Effector memory CD4-positive, alpha-beta T cell (primary cell): Measurements from ENCODE around the gene HES6.
"Not testable (repeated sequence)": the region's sequence is repeated elsewhere in the genome, so short reads cannot be mapped to it uniquely, and the experiment has no call there.

Experiments
- DNase-seq, 3 donors: peaks; one replicate each; pipeline ENCODE4 v3.0.0-alpha.2; 2020
- H3K27ac ChIP-seq: 2 replicates; pipeline ENCODE4 v1.7.0; 2013; ENCODE audit warnings: mild to moderate bottlenecking, low read length, moderate library complexity; ENCODE audit not compliant: insufficient read depth, poor library complexity, severe bottlenecking
- H3K27me3 ChIP-seq: replicated peaks from 2 replicates; pipeline ENCODE4 v1.7.0; 2013; ENCODE audit warnings: mild to moderate bottlenecking, low read length; ENCODE audit not compliant: insufficient read depth, control insufficient read depth, poor library complexity, severe bottlenecking
- H3K36me3 ChIP-seq: 2 replicates; pipeline ENCODE4 v1.7.0; 2013; ENCODE audit warnings: mild to moderate bottlenecking, low read length, moderate library complexity; ENCODE audit not compliant: control insufficient read depth, insufficient read depth
- H3K4me1 ChIP-seq: 2 replicates; pipeline ENCODE4 v1.7.0; 2013; ENCODE audit warnings: low read length, mild to moderate bottlenecking; ENCODE audit not compliant: control insufficient read depth, insufficient read depth, poor library complexity, severe bottlenecking
- H3K4me3 ChIP-seq: 2 replicates; pipeline ENCODE4 v1.7.0; 2013; ENCODE audit warnings: low read length, low read depth, mild to moderate bottlenecking; ENCODE audit not compliant: insufficient read depth, poor library complexity, severe bottlenecking
- H3K9me3 ChIP-seq: 2 replicates; pipeline ENCODE4 v1.7.0; 2013; ENCODE audit warnings: mild to moderate bottlenecking, low read length, moderate library complexity; ENCODE audit not compliant: control insufficient read depth

The HES6 gene

DNA sequence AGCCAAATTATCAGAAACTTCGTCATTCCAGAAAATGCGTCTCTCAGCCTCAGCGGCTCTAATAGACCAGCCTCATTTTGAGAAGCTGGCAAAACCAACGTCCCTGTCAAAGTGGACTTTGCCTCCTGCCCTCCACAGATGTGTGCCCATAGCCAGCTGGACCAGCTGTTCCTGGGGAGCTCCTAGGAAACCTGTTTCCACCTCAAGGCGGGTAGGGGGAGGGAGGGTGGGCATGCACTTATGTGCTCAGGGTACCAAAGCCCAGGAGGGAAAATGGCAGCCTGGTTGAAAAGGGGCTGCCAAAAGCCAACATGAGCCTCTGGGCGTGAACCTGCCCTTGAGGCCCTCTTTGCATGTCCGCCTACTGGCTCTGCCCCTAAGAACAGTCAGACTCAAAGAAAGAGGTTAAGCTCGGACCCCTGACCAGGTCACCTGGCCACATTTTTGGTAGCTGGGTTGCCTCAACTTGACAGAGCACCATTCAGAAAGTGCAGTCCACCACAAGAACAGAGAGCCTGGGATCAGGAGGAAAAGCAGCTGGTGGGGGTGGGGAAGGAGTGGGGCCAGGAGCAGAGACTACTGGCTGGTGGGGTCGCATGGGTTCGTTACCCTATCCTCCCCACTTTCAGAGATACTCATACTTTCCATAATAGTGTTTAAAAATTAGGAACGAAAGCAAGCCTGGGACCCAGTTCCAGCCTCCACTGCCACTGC, 45.1 kb upstream of the HES6 start:
- Histone ChIP-seq H3K4me1 (peaks cover 19% of the 10 kb centered on the region), H3K27ac (no peak overlapping the region), H3K9me3 (no peaks in the 10 kb centered on the region), H3K27me3 (no peaks in the 10 kb centered on the region), H3K36me3 (no peaks in the 10 kb centered on the region), H3K4me3 (no peak overlapping the region)
- DNase-seq = no peak

DNA sequence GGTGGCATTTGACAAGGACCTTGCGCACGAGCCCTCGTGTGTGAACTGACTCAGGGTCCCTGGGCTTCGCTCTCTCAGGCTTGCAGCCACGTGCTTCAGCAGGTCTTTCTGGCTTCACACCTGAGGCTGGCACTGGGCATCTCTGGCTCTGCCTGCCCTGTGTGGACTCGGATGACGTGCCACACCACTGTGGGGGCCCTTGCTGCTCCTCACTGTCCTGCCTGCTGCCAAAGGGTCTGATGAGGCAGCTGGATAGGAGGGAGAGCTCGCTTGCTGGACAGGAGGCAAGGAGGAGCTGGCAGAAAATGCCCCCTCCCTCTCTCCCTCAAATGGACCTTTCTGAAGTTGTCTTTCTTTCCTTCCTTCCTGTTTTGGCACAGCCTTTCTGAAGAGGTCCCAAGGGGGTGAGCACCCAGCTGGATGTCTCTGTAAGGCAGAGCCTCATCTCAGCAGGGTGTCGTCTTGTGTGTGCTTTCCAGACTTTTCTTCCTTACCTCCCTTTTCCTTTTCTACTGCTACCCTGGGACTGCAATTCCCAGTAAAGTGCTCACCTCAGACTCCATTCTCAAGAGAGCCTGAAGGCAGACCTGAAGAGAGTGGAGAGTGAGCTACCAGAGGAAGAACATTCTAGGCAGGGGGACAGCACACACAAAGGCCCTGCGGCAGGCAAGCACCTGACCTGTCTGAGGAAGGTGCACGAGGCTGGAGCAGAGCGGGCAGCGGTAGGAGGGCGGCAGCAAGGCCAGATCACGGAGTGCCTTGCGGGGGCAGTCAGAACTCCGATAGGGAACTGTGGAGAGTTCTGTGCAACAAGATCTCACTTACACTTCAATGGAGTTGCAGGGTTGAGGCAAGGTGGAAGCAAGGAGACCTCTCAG, 43.3 kb upstream of the HES6 start:
- no peak overlapping the region for H3K4me3 ChIP-seq
- H3K27me3 ChIP-seq = no peaks in the 10 kb centered on the region
- no peak for DNase-seq
- no peak overlapping the region for H3K27ac ChIP-seq
- peaks cover 10% of the 10 kb centered on the region for H3K4me1 ChIP-seq
- H3K36me3 ChIP-seq = no peaks in the 10 kb centered on the region
- no peaks in the 10 kb centered on the region for H3K9me3 ChIP-seq

DNA sequence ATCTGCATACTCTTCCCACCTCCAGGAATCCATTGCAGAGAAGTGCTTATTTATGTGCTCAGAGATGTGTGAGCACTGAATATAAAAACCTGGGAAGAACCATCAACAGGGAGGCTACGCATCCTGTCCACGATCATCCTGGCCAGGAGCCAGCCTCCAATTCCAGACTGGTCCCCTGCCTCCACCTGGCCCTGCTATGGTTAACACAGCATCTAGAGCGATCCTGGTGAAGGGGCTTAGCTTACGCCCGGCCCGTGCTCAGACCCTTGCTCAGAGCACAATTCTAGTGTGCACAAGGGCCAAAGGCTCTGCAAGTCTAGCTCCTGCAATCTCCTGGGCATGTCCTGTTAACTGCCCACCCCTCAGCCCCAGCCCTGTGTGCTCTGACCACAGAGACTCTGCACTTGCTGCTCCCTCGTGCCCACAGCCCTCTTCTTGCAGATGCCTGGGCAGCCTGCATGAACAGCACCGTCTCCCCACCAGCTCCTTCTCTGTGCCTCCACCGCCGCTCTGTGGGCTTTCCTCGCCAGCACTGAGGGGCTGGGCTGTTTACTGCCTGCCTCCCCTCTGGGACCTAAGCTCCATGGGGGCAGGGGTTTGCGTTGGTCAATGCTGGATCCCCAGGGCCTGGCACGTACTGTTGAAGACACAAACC, 42.1 kb upstream of the HES6 start:
- Histone ChIP-seq H3K4me3 (no peak overlapping the region), H3K9me3 (no peaks in the 10 kb centered on the region), H3K36me3 (peaks cover 7% of the 10 kb centered on the region), H3K27ac (no peak overlapping the region), H3K4me1 (no peaks in the 10 kb centered on the region), H3K27me3 (no peaks in the 10 kb centered on the region)
- no peak for DNase-seq

DNA sequence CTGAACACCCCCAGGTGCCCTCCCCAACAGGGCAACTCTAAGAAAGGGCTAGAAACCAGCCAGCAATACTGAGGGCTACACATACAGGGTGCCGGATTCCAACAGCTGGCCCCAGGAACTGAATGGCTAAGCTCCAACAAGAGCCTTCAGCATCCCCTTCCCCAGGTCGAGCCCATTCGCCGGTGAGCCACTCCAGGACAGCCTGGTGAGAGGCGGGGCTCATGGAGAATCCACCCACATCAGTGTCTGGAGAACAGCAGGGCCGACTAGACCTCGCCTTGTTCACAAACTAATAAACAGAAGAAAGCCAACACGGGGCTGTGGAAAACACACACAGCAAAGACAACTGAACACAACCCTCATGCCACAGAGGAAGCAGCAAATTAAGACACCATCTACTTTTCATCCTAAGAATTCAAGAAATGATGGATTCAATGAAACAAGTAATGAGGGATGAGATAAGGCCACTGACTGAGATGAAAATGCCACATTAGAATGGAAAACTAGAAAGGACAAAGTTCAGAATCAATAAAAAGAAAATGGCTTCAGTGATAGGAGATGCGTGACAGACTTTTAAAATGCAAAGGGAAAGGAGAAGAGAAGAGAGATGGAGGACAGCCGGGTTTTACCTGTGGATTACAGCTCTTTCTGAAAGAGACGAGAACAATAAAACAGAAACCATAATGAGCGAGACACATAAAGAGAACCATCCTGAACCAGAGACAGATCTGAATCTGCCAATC, 40.4 kb upstream of the HES6 start:
- no peak for DNase-seq
- Histone ChIP-seq H3K27ac (no peak overlapping the region), H3K27me3 (no peaks in the 10 kb centered on the region), H3K9me3 (no peaks in the 10 kb centered on the region), H3K36me3 (peaks cover 24% of the 10 kb centered on the region), H3K4me3 (no peak overlapping the region), H3K4me1 (no peaks in the 10 kb centered on the region)

DNA sequence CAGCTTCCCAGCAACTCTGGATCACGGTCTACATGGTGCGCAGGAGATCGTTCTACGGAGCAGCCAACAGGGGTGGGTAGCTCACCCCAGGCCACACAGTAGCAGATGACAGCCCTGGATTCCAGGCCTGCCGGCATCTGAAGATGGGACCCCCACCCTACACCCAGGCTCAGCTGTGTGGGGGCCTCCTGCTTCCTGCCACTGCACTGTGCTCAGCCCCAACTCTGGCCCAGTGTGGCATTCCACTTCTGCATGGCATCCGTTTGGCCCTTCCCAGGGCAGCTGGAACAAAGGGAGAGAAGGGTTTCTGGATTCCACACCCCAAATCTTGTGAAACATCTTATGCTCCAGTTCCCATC, 39.5 kb upstream of the HES6 start:
- no peaks in the 10 kb centered on the region for H3K27me3 ChIP-seq

DNA sequence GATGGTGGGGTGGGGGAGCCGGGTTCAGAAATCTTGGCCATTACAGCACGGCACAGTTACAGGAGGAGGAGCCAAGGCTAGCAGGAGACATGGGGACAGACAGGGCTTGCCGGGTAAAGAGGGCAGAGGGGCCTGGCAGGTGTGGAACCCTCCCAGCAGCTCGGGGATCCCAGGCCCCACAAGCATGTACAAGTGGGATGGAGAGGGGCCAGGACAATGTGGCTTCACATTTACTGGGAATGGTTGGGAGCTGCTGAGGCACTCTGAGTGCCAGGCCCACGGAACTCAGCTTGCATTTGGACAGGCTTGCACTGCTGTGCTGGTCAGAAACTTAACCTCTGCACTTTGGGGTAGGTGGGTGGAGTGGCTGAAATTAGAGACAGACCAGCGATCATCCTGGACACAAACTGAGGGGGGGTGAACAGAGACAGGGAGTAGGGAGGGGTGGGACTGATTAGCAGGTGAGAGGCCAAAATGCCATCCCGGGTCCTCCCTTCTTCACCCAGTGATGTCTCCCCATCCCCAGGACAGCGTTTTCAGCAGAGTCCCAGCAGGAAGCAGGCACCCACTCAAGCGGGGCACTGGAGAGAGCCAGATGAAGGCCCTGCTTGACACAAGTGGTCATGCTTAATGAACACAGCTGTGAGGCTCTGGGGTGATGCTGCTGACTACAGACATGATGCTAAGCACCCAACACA, 38.9 kb upstream of the HES6 start:
- H3K27ac ChIP-seq = no peak overlapping the region
- H3K9me3 ChIP-seq = no peaks in the 10 kb centered on the region
- H3K36me3 ChIP-seq = peaks cover 38% of the 10 kb centered on the region
- H3K27me3 ChIP-seq = no peaks in the 10 kb centered on the region
- H3K4me1 ChIP-seq = no peaks in the 10 kb centered on the region
- no peak overlapping the region for H3K4me3 ChIP-seq
- no peak for DNase-seq

More for the DNA sequence above, 39.5 kb upstream of the HES6 start:
- DNase-seq = no peak
- Histone ChIP-seq H3K4me3 (no peak overlapping the region), H3K4me1 (no peaks in the 10 kb centered on the region), H3K36me3 (peaks cover 33% of the 10 kb centered on the region), H3K9me3 (no peaks in the 10 kb centered on the region), H3K27ac (no peak overlapping the region)

DNA sequence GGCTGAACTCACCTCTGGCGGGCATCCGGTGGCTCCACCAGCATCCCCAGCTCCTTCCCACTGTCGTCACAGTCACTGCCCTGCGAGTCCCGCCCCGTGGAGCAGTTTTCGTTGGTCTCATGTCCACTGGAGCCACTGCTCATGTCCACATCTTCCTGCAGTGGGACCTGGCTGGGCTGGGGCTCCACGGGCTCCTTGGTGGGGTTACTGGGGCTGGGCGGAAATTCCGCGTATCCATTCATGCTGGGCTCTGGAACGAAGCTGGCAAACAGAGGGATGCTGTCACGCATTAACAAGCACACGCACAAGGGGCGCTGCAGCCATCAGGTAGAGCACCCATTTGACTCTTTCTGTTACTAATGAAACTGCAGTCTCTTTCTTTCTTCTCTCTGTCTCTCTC, 37.9 kb upstream of the HES6 start:
- no peak for DNase-seq
- Histone ChIP-seq H3K4me3 (no peak overlapping the region), H3K27me3 (no peaks in the 10 kb centered on the region), H3K27ac (no peak overlapping the region), H3K36me3 (peaks cover 43% of the 10 kb centered on the region), H3K4me1 (no peaks in the 10 kb centered on the region), H3K9me3 (no peaks in the 10 kb centered on the region)

DNA sequence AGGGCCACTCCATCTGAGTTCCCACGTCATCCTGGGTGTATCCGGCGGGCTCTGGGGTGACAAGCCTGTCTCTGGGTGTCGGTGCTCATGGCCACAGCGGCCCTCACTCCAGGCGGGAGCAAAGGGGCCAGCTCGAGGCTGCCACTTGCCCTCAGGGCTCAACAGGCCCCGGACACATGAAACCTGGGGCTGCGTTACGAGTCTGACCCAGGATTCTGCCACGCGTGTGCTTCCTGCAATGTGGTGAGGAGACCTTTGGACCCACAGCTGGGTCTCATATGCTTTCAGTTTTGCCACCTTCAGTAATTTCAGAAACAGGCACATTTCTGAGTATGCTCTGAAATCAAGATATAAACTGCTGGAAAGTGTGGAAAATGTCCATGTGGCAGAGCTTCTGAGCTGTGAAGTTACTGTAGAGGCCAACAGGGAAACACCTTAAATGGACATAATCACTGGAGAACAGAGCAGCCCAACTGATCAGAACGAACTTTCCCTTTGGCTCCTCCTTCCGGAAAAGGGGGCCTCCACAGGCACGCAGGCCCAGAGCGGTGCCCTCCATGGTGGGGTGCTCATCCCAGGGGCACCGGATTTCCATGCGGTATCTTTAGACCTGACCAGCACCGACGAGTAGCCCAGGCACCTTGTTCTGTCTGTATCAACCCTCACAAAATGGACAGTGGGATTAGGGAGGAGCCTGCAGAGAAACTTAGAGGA, 34.5 kb upstream of the HES6 start:
- H3K9me3 ChIP-seq = no peaks in the 10 kb centered on the region
- peaks cover 59% of the 10 kb centered on the region for H3K36me3 ChIP-seq
- H3K27ac ChIP-seq = no peak overlapping the region
- no peaks in the 10 kb centered on the region for H3K4me1 ChIP-seq
- H3K4me3 ChIP-seq = no peak overlapping the region
- no peak for DNase-seq
- H3K27me3 ChIP-seq = no peaks in the 10 kb centered on the region

DNA sequence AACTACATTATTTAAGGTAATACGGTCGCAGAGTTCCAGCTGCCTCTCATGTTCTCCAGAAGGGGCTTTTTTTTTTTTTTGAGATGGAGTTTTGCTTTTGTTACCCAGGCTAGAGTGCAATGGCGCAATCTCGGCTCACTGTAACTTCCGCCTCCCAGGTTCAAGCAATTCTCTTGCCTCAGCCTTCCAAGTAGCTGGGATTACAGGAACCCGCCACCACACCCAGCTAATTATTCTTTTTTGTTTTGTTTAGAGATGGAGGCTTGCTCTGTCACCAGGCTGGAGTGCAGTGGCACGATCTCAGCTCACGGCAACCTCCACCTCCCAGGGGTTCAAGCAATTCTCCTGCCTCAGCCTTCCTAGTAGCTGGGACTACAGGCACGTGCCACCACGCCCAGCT, 33.6 kb upstream of the HES6 start:
- H3K36me3 ChIP-seq = peaks cover 62% of the 10 kb centered on the region
- not testable (repeated sequence) for DNase-seq, H3K27ac ChIP-seq, H3K27me3 ChIP-seq, H3K9me3 ChIP-seq, H3K4me3 ChIP-seq, H3K4me1 ChIP-seq
